Amniotic stem cell (primary cell): ENCODE data around the gene NDUFA5.
"Not testable (repeated sequence)": the region's sequence is repeated elsewhere in the genome, so short reads cannot be mapped to it uniquely, and the experiment has no call there.

Experiments used
- DNase-seq: peaks from one replicate; lab custom pipeline; 2025; lab: John Stamatoyannopoulos, UW

Gene NDUFA5

GRCh38 chr7:123557016-123557397 lies 611 bp downstream of the NDUFA5 start:
- no peak for DNase-seq

GRCh38 chr7:123555484-123555883 lies 2.1 kb downstream of the NDUFA5 start:
- DNase-seq, result no peak

GRCh38 chr7:123553159-123553558 lies 4.5 kb downstream of the NDUFA5 start:
- no peak for DNase-seq

- DNase-seq, result no peak
These were observed 5.0 kb downstream of the NDUFA5 start for GRCh38 chr7:123552641-123553040.

- DNase-seq, result not testable (repeated sequence)
These were observed 5.5 kb downstream of the NDUFA5 start for GRCh38 chr7:123552134-123552533.

GRCh38 chr7:123548406-123548805 lies 9.2 kb downstream of the NDUFA5 start:
- no peak for DNase-seq

GRCh38 chr7:123539871-123540270 lies 17.7 kb downstream of the NDUFA5 start:
- DNase-seq, result no peak

- no peak for DNase-seq
These were observed 18.7 kb downstream of the NDUFA5 start for GRCh38 chr7:123538897-123539296.

GRCh38 chr7:123538189-123538714 lies 19.4 kb downstream of the NDUFA5 start:
- peak; percentile 64 for DNase-seq

- DNase-seq, result no peak
These were observed 20.5 kb downstream of the NDUFA5 start for GRCh38 chr7:123537026-123537642.

- no peak for DNase-seq
These were observed 22.1 kb downstream of the NDUFA5 start for GRCh38 chr7:123535517-123535916.

- peak; percentile 91 for DNase-seq
These were observed 23.0 kb downstream of the NDUFA5 start, which contains the start of gene IQUB for GRCh38 chr7:123534383-123535260. Gene IQUB, minus strand, starts transcription at chr7:123534595. Its CDS starts 22,255 bp downstream, at chr7:123512340.

GRCh38 chr7:123533929-123534382 lies 23.7 kb downstream of the NDUFA5 start:
- DNase-seq, result no peak

- no peak for DNase-seq
These were observed 24.1 kb downstream of the NDUFA5 start for GRCh38 chr7:123533553-123533917.

GRCh38 chr7:123532788-123533552 lies 24.6 kb downstream of the NDUFA5 start:
- DNase-seq, result not testable (repeated sequence)

- DNase-seq, result not testable (repeated sequence)
These were observed 25.3 kb downstream of the NDUFA5 start for GRCh38 chr7:123532343-123532742.

- not testable (repeated sequence) for DNase-seq
These were observed 27.5 kb downstream of the NDUFA5 start for GRCh38 chr7:123530035-123530591.

- no peak for DNase-seq
These were observed 29.4 kb downstream of the NDUFA5 start for GRCh38 chr7:123528265-123528664.

- DNase-seq, result not testable (repeated sequence)
These were observed 29.8 kb downstream of the NDUFA5 start for GRCh38 chr7:123527712-123528225.

- DNase-seq, result not testable (repeated sequence)
These were observed 31.1 kb downstream of the NDUFA5 start for GRCh38 chr7:123526533-123526932.

GRCh38 chr7:123522066-123522465 lies 35.6 kb downstream of the NDUFA5 start:
- no peak for DNase-seq

- no peak for DNase-seq
These were observed 52.4 kb downstream of the NDUFA5 start for GRCh38 chr7:123505221-123505620.
